ENCODE data around the gene MICAL2.

DNA sequence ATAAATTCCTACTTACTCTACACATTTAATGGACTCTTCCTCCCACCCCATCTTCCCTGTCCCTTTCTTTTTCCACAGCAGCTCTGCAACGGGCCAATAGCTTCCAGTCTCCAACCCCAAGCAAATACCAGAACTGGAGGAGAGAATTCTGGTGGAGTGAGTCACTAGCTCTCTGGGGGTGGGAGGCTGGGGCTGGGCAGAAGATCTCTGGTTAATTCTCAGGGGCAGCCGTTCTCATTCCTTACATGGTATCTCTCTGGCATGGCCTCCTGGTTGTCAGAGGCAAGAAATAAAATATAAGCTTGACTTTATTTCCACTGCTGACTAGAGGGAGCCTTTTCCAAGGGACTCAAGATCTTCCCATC lies 176.6 kb downstream of the MICAL2 start:
- TF ChIP-seq CEBPB (IDR thresholded peaks at IDR 0.05), result no peak
- no peak for TF ChIP-seq CREB1 (IDR thresholded peaks at IDR 0.05; ENCODE audit: low read depth)
- TF ChIP-seq MAX (IDR thresholded peaks at IDR 0.05), result no peak
- TF ChIP-seq FOXM1 (IDR thresholded peaks at IDR 0.05; ENCODE audit: borderline replicate concordance, low read depth), result no peak
- TF ChIP-seq REST (IDR thresholded peaks at IDR 0.05; ENCODE audit: low read depth), result no peak
- peak; percentile 69 for TF ChIP-seq TCF12 (IDR thresholded peaks at IDR 0.05; ENCODE audit: low read depth)
- no peak for TF ChIP-seq USF1 (IDR thresholded peaks at IDR 0.05)

Data from Ishikawa (cell line).